Inflammatory macrophage (primary cell): ENCODE data around the gene ZER1.
"Not testable (repeated sequence)": the region's sequence is repeated elsewhere in the genome, so short reads cannot be mapped to it uniquely, and the experiment has no call there.

ENCODE experiments used
- DNase-seq, 2 donors: peaks; one replicate each; pipeline ENCODE4 v3.0.0-alpha.2; 2020 to 2022

The ZER1 gene

DNA sequence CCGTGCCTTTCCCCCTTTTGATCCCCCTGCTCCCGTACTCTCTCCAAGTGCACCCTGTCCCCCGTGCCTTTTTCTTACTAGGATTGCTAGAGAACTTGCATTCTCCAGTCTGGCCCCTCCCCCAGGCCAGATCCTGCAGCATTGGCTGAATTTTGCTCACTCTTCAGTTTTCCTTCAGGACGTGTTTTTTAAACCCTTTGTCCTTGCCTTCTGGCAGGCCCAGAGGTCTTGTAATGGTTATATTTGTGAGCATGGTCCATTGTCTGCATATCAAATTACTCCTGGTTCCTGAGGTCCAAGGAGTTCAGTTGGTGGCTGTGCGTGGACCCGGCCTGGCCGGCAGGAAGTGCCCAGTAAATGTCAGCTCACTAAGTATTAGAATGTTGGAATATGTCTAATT is 15.9 kb upstream of the ZER1 start:
- DNase-seq: peak in 1 of 2 donors; percentile 13

DNA sequence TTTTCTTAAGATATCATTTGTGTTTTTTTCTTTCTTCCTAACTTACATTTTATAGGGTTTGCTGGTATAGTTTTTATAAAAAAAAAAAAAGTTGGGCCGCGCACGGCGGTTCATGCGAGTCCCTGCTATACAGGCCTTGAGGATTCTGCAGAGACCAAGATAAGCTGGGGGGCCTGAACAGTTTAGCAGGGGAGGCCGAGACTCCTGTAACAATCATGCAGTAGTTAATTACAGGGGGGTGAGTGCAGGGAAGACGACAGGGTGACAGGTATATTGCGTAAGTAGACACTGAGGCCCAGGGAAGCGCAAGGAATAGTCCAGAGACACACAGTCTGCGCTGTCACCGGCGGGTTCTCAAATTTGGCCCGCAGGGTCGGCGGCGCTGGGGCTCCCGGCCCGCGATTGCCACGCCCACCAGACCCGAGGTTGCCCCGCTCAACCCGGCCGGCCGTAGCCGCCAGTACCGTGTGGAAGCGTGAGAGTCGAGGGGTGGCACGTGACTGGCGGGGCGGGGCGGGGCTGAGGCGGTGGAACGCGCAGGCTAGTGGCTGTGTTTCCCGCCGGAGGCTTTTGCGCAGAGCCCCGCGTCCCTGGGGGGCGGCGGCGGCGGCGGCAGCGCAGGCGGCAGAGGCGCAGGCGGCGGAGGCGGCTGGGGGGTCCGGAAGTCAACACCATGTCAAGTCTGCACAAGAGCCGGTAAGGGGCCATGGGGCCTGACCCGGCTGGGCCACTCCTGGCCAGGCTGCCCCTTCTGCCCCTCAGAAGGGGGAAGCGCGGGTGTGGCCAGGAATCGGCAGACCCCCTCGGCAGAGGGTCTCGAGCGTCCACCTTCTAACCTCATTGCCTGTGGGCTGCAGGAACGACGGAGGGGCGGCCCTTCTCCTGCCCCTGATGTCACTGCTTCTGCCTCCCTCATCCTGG is 15.2 kb upstream of the ZER1 start, which contains the start of gene TBC1D13:
Gene TBC1D13 (plus strand): TSS at position 573 of the 921 bp plus-strand sequence. CDS start 101 bp downstream, at position 674.
- DNase-seq: peak; percentile 81 to 84

DNA sequence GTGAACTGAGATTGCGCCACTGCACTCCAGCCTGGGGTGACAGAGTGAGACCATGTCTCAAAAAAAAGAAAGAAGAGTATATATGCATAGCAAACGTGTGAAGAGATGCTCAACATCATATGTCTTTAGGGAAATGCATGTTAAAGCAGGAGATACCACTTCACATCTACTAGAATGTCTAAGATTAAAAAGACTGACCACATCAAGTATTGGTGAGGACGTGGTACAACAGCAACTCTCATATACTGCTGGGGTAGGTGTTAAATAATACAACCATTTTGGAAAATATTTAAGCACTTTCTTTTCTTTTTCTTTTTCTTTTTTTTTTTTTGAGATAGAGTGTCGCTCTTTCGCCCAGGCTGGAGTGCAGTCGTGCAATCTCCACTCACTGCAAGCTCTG is 13.7 kb upstream of the ZER1 start:
- DNase-seq: no peak

DNA sequence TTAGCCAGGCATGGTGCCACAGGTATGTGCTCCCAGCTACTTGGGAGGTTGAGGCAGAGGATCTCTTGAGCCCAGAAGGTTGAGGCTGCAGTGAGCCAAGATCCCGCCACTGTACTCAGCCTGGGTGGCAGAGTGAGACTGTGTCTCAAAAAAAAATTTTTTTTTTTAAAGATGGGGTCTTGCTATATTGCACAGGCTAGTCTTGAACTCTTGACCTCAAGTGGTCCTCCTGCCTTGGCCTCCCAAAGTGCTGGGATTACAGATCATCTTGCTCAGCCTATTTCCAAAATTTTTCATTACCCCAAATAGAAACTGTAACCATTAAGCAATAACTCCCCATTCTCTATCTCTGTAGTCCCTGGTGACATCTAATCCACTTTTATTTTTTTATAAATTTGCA is 10.9 kb upstream of the ZER1 start:
- DNase-seq: no peak

DNA sequence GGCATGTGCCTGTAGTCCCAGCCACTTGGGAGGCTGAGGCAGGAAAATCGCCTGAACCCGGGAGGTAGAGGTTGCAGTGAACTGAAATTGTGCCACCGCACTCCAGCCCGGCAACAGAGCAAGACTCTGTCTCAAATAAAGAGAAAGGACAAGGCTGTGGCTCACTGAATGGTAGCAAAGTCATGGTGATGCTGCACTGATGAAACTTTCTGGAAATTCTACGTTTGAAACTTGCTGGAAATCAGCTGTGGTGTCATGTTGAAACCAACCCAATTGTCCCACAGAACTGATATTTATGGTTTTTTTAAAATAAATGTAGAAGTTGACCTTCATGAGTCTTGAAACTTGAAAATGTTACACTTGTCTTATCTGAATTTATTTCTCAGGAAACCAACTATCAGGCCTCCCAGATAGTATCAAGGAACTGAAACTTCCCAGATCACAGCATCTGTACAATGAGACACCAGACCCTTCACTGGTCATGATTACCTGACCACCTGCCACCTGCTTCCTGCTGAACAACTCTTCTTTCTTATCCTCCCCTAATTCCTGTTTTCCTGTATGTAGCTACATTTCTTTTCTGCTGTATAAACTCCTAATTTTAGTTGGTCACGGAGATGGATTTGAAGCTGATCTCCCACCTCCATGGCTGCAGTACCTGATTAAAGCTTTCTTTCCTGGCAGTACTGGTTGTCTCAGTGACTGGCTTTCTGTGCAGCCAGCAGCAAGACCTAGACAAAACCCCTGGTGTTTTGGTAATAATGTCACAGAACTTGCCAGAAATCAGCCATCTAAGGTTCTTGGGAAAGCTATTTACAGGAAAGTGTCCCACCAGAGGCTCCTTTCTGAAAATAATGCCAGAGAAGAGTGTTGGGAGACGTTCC is 9.7 kb upstream of the ZER1 start:
- peak in 1 of 2 donors; percentile 14 for DNase-seq

DNA sequence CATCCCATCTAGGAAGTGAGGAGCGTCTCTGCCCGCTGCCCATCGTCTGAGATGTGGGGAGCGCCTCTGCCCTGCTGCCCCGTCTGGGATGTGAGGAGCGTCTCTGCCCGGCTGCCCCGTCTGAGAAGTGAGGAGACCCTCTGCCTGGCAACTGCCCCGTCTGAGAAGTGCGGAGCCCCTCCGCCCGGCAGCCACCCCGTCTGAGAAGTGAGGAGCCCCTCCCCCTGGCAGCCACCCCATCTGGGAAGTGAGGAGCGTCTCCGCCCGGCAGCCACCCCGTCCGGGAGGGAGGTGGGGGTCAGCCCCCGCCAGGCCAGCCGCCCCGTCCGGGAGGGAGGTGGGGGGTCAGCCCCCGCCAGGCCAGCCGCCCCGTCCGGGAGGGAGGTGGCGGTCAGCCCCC is 8.4 kb upstream of the ZER1 start:
- not testable (repeated sequence) for DNase-seq

DNA sequence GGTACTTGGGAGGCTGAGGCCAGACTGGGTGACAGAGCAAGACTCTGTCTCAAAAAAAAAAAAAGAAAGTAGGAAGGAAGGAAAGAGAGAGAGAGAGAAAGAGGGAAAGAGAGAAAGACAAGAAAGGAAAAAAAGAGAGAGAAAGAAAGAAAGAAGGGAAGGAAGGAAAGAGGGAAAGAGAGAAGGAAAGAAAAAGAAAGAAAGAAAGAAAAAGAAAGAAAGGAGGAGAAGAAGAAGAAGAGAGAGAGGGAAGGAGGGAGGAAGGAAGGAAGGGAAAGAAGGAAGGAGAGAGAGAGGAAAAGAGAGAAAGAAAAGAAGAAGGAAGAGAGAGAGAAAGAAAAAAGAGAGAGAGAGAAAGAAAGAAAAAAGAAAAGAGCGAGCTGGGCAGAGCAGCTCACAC is 3.1 kb upstream of the ZER1 start:
- no peak for DNase-seq

DNA sequence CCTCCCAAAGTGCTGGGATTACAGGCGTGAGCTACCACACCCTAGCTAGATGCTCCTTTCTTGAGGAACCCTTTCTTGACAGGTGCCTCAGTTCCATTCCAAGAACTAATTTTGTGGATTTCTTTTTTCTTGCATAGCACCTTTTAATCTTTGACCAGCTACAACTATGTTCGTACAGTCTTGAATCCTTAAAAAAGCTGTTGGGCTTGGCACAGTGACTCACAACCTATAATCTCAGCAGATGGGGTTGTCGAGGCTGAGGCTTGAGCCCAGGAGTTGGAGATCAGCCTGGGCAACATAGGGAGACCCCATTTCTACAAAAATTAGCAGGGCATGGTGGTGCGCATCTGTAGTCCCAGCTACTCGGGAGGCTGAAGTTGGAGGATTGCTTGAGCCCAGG is 1.3 kb upstream of the ZER1 start:
- no peak for DNase-seq

DNA sequence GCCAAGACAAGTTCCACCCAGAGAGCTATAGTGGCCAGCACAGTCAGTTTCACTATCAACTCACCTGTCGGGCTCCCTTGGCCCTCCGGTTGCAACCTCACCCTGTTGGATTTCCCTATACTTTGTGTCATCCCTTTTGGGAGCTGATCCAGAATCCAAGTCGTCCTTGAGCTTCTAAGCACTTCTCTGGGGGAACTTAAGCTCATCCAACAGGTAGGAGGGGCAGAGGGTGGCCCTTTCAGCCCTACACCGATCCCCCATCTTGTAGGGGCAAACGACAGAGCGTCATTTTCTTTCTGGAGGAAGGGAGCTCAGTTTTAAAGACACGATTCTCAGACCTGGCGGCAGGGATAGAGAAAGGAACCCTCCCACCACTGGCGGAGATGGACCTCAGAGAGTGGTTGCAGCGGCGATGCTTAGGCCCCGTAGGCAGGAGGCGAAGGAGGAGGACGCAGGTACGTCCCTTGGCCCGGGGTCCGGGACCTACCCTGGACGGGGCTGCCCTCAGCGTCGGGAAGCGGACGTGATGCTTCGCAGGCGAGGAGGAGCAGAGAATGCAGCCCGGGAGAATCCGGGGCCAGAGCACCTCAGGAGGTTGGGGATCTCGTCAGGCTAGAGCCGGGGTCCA is 519 bp downstream of the ZER1 start:
- peak in 1 of 2 donors; percentile 15 for DNase-seq

DNA sequence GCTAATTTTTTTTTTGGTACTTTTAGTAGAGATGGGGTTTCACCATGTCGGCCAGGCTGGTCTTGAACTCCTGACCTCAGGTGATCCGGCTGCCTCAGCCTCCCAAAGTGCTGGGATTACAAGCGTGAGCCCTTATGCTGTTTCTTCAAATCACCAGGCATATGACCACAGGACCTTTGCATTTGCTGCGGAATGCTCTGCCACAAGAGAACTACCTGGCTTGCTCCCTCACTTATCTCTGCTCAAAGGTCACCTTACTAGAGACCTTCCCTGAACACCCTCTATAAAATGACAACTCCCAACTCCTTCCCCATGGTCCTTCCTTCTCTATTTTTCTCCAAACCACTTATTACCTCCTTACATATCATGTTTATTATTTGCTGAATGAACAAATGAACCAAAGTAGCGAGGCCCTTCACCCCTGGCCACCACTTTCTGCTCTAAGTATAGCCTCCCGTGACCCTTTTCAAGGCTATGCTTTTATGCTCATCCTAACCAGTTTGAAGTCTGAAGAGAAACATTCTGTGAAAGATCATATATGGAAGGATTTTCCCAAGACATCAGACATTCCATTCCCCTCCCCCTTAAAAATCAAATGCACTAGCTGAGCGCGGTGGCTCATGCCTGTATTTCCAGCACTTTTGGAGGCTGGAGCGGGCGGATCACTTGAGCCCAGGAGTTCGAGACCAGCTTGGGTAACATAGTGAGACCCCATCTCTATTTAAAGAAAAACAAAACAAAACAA is 1.3 kb downstream of the ZER1 start:
- DNase-seq: no peak

DNA sequence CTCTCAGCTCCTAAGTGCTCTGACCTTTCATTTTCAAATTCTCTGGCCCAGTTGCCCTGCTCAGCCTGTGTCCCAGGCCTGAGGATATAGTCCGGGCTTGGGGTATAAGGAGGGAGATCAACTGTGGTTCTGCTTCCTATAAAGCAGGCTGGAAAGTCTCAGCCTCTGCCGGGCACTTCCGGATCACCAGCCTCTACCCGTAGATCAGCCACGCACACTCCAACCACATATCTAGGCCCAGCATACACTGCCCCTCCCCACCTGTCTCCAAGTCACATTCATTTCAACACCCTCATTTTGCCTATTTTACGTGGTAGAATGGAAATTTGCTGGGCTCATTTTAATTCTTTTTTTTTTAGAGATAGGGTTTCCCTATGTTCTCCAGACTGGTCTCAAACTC is 3.1 kb downstream of the ZER1 start:
- no peak for DNase-seq

DNA sequence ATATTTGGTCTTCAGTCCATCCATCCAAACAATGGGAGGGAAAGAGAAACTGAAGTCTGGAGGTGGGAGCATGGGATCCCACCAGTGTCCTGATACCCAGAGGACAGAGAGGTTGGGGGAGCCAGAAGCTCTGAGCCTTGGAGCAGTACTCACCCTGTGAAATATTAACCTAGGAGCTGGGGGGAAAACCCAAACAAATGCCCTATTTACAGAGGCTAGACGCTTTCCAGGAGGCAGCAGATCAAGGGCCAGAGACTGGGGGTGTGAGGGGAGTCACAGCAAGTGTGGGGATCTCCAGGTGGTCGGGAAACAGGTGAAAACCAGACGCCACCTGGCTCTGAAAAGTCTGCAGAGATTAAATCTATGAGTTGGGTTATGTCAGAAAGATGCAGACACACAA is 6.2 kb downstream of the ZER1 start:
- no peak for DNase-seq

DNA sequence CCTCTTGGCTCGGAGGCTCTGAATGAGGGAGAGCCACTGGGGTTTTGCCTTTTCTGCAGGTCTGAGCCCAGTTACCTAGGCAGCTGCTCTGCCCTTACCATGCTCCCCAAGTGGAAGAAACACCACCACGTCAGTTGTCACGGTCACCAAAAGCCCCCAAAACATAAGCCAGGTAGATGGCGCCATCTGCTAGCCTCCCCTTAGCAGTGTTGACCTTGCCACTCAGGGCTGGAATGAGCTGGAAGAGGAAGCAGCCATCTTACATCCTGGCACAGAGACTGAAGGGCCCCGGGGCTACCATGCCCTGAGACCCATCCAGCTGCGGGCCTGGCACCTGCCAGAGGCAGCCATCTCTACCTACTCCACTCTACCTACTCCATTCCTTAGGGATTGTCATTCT is 7.4 kb downstream of the ZER1 start:
- DNase-seq: no peak

DNA sequence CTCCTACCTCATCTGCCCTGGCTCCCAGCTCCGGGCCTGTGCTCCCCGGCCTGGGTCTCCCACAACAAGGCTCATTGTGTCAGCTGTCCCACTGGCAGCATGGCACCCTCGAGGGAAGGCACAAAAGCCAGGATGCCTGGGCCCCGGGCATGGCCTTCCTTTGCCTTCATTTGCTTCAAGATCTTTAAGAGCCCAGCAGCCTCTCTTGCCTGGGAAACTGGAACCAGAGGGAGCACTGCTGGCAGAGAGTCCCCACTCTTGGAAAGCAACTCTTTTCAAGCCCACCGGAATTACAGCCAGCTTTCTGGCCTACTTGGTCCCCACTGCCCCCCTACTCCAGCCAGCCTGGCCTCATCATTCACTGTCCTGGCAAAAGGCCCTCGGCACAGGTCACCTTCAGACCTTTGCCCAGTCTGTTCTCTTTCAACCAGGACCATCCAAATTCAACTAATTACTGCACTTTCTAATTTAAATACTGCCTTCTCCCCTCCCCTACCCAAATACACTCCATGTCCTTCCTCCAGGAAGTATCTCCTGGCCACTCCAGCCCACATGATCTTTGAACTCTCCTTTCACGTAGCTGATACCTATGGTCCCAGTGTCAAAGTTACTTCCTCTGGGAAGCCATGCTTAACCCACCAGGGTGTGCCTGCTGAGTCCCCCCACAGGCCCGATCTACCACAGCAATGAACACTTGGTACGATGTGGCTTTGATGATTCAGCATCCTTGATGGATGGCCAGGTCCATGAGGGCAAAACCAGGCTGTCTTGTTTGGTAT is 8.9 kb downstream of the ZER1 start:
- no peak for DNase-seq

DNA sequence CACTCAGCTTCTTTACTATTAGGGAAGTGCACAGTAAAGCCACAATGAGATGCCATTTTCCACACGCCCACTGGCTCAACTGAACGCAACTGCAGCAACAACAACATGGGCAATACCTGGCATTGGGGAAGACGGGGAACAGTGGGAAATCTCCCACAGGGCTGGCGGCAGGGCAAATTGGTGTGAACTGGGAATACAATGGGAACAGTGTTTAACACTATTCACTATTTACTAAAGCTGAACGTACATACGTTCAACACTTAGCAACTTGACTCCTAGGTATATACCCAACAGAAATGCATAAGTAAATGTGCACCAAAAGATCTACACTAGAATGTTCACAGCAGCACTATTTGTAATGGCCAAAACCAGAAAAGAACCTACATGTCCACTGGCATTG is 14.1 kb downstream of the ZER1 start:
- peak in 1 of 2 donors; percentile 7 for DNase-seq

DNA sequence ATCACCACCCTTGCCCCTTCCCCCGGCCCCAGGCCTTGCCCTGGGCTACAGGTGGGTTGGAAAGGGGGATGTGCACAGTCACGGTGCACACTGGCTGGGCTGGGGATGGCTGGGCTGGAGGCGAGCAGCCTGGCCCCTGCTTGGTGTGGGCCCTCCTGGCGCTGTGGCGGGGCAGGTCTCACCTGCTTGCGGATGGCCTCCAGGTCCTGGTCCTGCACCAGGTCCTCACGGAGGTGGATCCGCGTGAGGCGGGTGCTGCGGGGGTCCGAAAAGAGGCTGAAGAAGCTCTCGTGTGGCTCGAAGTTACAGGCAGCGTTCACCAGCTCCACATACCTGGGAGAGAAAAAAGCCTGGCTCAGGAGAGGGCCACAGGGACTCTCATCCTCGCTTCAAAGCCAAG is 18.1 kb downstream of the ZER1 start:
- DNase-seq: no peak

DNA sequence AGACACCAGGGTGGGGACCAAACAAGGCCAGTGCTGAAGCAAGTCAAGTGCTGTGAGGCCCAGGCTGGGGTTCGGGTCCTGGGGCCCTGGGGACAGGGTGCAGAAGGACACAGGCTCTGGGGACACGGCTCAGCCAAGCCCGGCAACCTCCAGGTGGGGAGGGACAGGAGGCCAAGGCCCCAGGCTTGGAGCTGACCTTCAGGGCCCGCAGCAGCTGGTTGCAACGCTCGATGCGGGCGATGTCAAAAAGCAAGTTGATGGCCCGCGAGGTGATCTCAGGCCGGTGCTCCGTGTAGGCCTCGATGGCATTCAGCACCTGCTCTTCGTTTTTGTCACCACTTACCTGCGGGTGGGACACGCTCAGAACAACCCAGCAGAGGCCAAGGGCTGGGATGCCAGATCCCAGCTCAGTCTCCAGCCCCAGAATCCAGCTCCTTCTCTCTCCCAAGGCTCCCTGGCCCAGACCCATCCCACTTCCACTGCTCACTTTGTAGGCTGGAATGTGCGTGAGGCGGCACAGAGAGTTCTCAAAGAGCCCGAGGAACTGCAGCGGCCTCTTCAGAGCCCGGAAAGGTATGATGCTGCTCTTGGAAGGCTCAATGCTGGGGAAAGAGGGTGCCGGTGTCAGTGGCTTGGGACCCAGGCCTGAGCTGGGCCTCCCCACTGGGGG is 20.7 kb downstream of the ZER1 start:
- DNase-seq: no peak

DNA sequence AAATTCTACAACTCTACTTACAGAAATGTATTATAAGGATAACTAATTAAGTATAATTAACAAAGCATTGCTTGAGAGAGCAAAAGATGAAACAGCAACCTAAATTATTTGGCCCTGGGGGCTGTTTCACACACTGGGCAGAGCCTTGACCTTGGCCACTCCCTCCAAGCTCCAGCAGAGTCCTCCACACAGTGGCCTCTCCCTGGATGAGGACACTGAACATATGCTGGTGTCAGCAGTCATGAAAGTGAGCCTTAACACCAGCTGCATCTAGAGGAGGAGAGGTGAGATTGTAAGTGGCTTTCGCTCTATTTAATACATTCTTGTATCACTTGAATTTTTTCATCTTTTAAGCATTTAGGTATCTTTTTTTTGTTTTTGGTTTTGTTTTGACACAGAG is 24.5 kb downstream of the ZER1 start:
- DNase-seq: no peak

DNA sequence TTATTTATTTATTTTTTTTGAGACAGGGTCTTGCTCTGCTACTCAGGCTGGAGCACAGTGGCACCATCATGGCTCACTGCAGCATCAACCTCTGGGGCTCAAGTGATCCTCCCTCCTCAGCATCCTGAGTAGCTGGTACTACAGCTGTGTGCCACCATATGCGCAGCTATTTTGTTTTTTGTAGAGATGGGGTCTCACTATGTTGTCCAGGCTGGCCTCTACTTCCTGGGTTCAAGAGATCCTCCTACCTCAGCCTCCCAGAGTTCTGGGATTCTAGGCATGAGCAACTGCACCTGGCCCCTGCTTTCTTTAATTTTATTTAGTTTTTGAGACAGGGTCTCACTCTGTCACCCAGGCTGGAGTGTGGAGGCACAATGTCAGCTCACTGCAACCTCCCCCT is 28.3 kb downstream of the ZER1 start:
- DNase-seq: no peak

DNA sequence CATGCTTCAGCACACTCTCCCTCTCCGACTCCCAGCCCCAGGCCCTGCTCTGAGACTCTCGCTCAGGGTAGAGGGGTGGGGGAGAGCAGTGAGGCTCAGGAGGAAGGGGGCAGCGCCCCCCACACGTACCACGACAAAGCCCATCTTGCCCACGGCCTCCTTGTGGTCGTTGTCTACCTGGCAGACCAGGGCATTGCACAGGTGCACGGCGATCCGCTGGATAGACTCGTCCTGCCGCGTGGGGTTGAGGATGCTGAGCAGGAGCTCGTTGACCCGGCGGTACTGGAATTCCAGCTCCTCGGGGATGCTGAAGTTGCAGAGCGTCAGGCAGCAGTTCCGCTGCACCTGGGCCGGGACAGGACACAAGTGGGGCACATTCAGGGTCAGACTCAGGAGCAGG is 29.3 kb downstream of the ZER1 start:
- no peak for DNase-seq

DNA sequence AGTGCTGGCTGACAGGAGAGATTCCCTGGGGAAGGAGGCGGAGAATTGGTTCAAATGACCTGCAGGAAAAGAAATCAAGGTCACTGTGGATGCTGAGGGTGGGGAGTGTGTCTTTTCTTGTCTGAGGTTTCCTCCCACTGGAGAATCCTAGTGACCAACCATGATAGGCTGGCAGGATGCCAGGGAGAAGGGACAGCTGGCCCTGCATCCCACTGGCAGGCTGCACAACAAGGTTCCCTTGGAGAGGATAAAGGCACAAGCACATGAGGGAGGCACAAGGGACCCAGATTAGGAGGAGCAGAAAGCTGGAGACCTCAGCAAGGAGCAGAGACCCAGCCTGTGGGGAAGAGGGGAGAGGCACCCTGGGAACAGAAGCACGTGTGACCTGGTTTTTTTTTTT is 36.4 kb downstream of the ZER1 start:
- DNase-seq: no peak
